DND-41 (cell line): ENCODE results near the gene TMEM150C.

Source experiments
- CTCF ChIP-seq: IDR thresholded peaks from 2 replicates; pipeline ENCODE4 v1.5.1; 2012; ENCODE audit warnings: borderline replicate concordance, low read length, moderate library complexity, mild to moderate bottlenecking; ENCODE audit not compliant: poor library complexity, severe bottlenecking; ENCODE audit errors: extremely low read depth
- EZH2 ChIP-seq: IDR thresholded peaks from 3 replicates; pipeline ENCODE4 v1.6.1; 2012; ENCODE audit warnings: borderline replicate concordance, low read depth, mild to moderate bottlenecking, moderate library complexity, low read length, inconsistent platforms; ENCODE audit not compliant: severe bottlenecking

- TF ChIP-seq CTCF (no peak), EZH2 (no peak)
Observed at GRCh38 chr4:82439088-82439487, 122.7 kb downstream of the TMEM150C start.
